H9 (cell line): Measurements from ENCODE around the gene TARS2. TPM values are rescaled to one million over a fixed set of nuclear protein-coding genes. Genes with fewer than 3 reads are reported as not detected.

Experiments used
- DNase-seq: peaks from one replicate; pipeline ENCODE4 v3.0.0-alpha.2; 2017
- H2AFZ ChIP-seq: one replicate; pipeline ENCODE4 v1.6.1; 2013; ENCODE audit warnings: mild to moderate bottlenecking, low read length, control low read depth, moderate library complexity
- H2AK5ac ChIP-seq: 2 replicates; pipeline ENCODE4 v1.6.1; 2013; ENCODE audit warnings: low read length, control low read depth, mixed read lengths; ENCODE audit not compliant: insufficient read length
- H2BK120ac ChIP-seq: one replicate; pipeline ENCODE4 v1.6.1; 2013; ENCODE audit warnings: low read depth, mild to moderate bottlenecking, low read length, control low read depth, inconsistent platforms; ENCODE audit not compliant: poor library complexity, severe bottlenecking
- H2BK12ac ChIP-seq: 2 replicates; pipeline ENCODE4 v1.6.1; 2013; ENCODE audit warnings: low read length, control low read depth, mixed read lengths, low read depth; ENCODE audit not compliant: insufficient read length
- H2BK15ac ChIP-seq: 2 replicates; pipeline ENCODE4 v1.6.1; 2013; ENCODE audit warnings: low read depth, low read length, control low read depth
- H2BK20ac ChIP-seq: one replicate; pipeline ENCODE4 v1.6.1; 2013; ENCODE audit warnings: low read depth, mild to moderate bottlenecking, low read length, control low read depth, inconsistent platforms; ENCODE audit not compliant: poor library complexity, severe bottlenecking
- H2BK5ac ChIP-seq: 2 replicates; pipeline ENCODE4 v1.6.1; 2013; ENCODE audit warnings: low read length, control low read depth, mixed read lengths; ENCODE audit not compliant: insufficient read length
- H3K14ac ChIP-seq: 2 replicates; pipeline ENCODE4 v1.6.1; 2013; ENCODE audit warnings: low read length, control low read depth; ENCODE audit not compliant: insufficient read depth
- H3K18ac ChIP-seq: 2 replicates; pipeline ENCODE4 v1.6.1; 2013; ENCODE audit warnings: low read depth, mild to moderate bottlenecking, mixed read lengths, low read length, control low read depth; ENCODE audit not compliant: insufficient read length
- H3K23ac ChIP-seq: 2 replicates; pipeline ENCODE4 v1.6.1; 2013; ENCODE audit warnings: low read length, control low read depth, mixed read lengths, low read depth; ENCODE audit not compliant: insufficient read length
- H3K23me2 ChIP-seq: 2 replicates; pipeline ENCODE4 v1.6.1; 2013; ENCODE audit warnings: low read depth, mild to moderate bottlenecking, mixed read lengths, low read length, control low read depth; ENCODE audit not compliant: insufficient read length, poor library complexity, severe bottlenecking
- H3K27ac ChIP-seq: 2 replicates; pipeline ENCODE4 v1.5.1; 2013; ENCODE audit warnings: low read length, control low read depth, mixed read lengths, low read depth; ENCODE audit not compliant: insufficient read length
- H3K27me3 ChIP-seq: 2 replicates; pipeline ENCODE4 v1.6.1; 2013; ENCODE audit warnings: low read length, control low read depth, inconsistent platforms; ENCODE audit not compliant: insufficient read depth
- H3K4ac ChIP-seq: 2 replicates; pipeline ENCODE4 v1.6.1; 2013; ENCODE audit warnings: low read depth, mild to moderate bottlenecking, control low read depth, inconsistent platforms, low read length, moderate library complexity
- H3K4me1 ChIP-seq: 2 replicates; pipeline ENCODE4 v1.6.1; 2013; ENCODE audit warnings: low read length, control low read depth, inconsistent platforms; ENCODE audit not compliant: insufficient read depth
- H3K4me2 ChIP-seq: 2 replicates; pipeline ENCODE4 v1.6.1; 2013; ENCODE audit warnings: low read length, control low read depth, mixed read lengths; ENCODE audit not compliant: insufficient read length, insufficient read depth
- H3K56ac ChIP-seq: 2 replicates; pipeline ENCODE4 v1.6.1; 2013; ENCODE audit warnings: low read depth, mild to moderate bottlenecking, mixed read lengths, low read length, control low read depth; ENCODE audit not compliant: insufficient read length
- H3K79me1 ChIP-seq: 2 replicates; pipeline ENCODE4 v1.6.1; 2013; ENCODE audit warnings: low read depth, mild to moderate bottlenecking, moderate library complexity, low read length, control low read depth, inconsistent platforms; ENCODE audit not compliant: insufficient read depth, poor library complexity, severe bottlenecking
- H3K79me2 ChIP-seq: 2 replicates; pipeline ENCODE4 v1.6.1; 2013; ENCODE audit warnings: low read length, control low read depth, inconsistent platforms; ENCODE audit not compliant: insufficient read depth
- H3K9ac ChIP-seq: 2 replicates; pipeline ENCODE4 v1.6.1; 2013; ENCODE audit warnings: low read length, control low read depth, mixed read lengths; ENCODE audit not compliant: insufficient read length; ENCODE audit errors: extremely low read depth
- H3K9me3 ChIP-seq: one replicate; pipeline ENCODE4 v1.6.1; 2013; ENCODE audit warnings: low read depth, low read length, inconsistent platforms; ENCODE audit not compliant: control insufficient read depth
- H3T11ph ChIP-seq: one replicate; pipeline ENCODE4 v1.6.1; 2013; ENCODE audit warnings: mild to moderate bottlenecking, low read length, control low read depth, inconsistent platforms
- H4K20me1 ChIP-seq: one replicate; pipeline ENCODE4 v1.6.1; 2013; ENCODE audit not compliant: control insufficient read depth, insufficient read length, insufficient read depth
- H4K5ac ChIP-seq: 2 replicates; pipeline ENCODE4 v1.6.1; 2013; ENCODE audit warnings: low read depth, mild to moderate bottlenecking, mixed read lengths, low read length, control low read depth; ENCODE audit not compliant: insufficient read length
- H4K8ac ChIP-seq: replicated peaks from 2 replicates; pipeline ENCODE4 v1.6.1; 2013; ENCODE audit warnings: low read length, control low read depth, mixed read lengths, low read depth; ENCODE audit not compliant: insufficient read length
- H4K91ac ChIP-seq: 2 replicates; pipeline ENCODE4 v1.6.1; 2013; ENCODE audit warnings: low read depth, mild to moderate bottlenecking, moderate library complexity, mixed read lengths, low read length, control low read depth; ENCODE audit not compliant: insufficient read length
- H3K27ac Mint-ChIP-seq, 3 experiments: 2 replicates in 2 of 3; 3 replicates in 1 of 3; pipeline ENCODE4 v1.8.0; 2020 to 2021; ENCODE audit warnings: mixed read lengths in 3 of 3, mild to moderate bottlenecking in 1 of 3, moderate library complexity in 1 of 3
- H3K27me3 Mint-ChIP-seq: 2 replicates; pipeline ENCODE4 v1.8.0; 2021; ENCODE audit warnings: low read depth, mild to moderate bottlenecking, moderate library complexity, mixed read lengths
- H3K36me3 Mint-ChIP-seq, 3 experiments: 2 replicates in 2 of 3; 3 replicates in 1 of 3; pipeline ENCODE4 v1.8.0; 2020 to 2021; ENCODE audit warnings: low read depth in 3 of 3, mixed read lengths in 3 of 3; ENCODE audit not compliant: insufficient read depth in 1 of 3
- H3K4me1 Mint-ChIP-seq, 2 experiments: 2 replicates each; pipeline ENCODE4 v1.8.0; 2020; ENCODE audit warnings: mixed read lengths in 2 of 2
- H3K4me3 Mint-ChIP-seq, 2 experiments: 2 replicates in 1 of 2; 3 replicates in 1 of 2; pipeline ENCODE4 v1.8.0; 2020 to 2021; ENCODE audit warnings: mild to moderate bottlenecking in 2 of 2, mixed read lengths in 2 of 2, moderate library complexity in 1 of 2
- H3K9me3 Mint-ChIP-seq, 2 experiments: 2 replicates in 1 of 2; 3 replicates in 1 of 2; pipeline ENCODE4 v1.8.0; 2020; ENCODE audit warnings: mild to moderate bottlenecking in 2 of 2, mixed read lengths in 2 of 2, moderate library complexity in 1 of 2
- WGBS: extraction: QIAGEN DNeasy Blood & Tissue Kit; methylation state at CpG from one replicate; pipeline ENCODE4 v1.1.7; 2013; ENCODE audit warnings: missing lambda C conversion rate, low lambda C conversion rate, mixed read lengths; ENCODE audit not compliant: insufficient read length; ENCODE audit errors: extremely low coverage; 5-methylcytosine and 5-hydroxymethylcytosine counted together
- total RNA-seq: library from RNA; stranded (reverse); gene quantifications from 2 replicates; pipeline ENCODE4 v1.2.1, GENCODE V29; 2021
- TF ChIP-seq, protein P1 (sequence below): fragments of 200-600 bp; sonication (generic); conservative IDR thresholded peaks from 3 replicates; pipeline ENCODE4 v1.8.0; 2021; ENCODE audit warnings: antibody characterized with exemption, mild to moderate bottlenecking

The TARS2 gene
- total RNA-seq, 1 experiment from 2014 or later = 36.5 TPM

DNA sequence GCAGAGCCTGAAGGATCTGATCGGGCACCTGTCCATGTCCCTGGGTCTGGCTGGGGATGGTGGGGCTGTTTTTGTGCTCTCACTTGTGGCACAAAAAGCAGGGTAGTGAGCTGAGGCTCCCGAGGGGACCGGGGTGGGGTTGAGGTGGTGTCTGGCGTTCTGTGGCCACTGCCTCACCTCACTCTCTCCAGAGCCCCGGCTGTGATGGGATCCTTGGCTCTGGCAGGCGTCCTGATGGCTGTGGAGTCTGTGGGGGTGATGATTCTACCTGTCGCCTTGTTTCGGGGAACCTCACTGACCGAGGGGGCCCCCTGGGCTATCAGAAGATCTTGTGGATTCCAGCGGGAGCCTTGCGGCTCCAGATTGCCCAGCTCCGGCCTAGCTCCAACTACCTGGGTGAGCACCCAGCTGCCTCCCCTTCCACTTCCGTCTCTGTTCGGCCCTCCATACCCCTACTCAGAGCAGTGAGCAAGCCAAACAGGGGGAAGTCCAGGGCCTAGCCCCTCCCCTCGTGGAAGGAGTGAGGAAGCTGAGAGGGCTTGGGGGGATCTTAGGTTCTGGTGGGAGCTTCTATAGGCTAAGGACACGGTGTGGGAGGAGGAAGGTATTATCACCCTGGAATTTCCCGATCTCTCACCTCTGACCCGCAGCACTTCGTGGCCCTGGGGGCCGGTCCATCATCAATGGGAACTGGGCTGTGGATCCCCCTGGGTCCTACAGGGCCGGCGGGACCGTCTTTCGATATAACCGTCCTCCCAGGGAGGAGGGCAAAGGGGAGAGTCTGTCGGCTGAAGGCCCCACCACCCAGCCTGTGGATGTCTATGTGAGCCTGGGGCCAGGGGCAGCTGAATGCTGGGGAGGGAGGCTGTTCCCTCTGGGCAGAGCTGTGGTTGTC is 69.0 kb downstream of the TARS2 start:
- no peak overlapping the region for H4K91ac ChIP-seq
- no peak overlapping the region for H3K27ac ChIP-seq
- H3K4me1 Mint-ChIP-seq = peaks cover 22 to 41% of the 10 kb centered on the region in 2 experiments
- peaks cover 3% of the 10 kb centered on the region; the same call in 1 of the 2 replicates for H3K4me1 ChIP-seq
- H3K79me1 ChIP-seq = no peaks in the 10 kb centered on the region
- H4K20me1 ChIP-seq = no peaks in the 10 kb centered on the region
- no peaks in the 10 kb centered on the region for H3K23me2 ChIP-seq
- H2BK20ac ChIP-seq = no peak overlapping the region
- no peak overlapping the region for H2BK5ac ChIP-seq
- no peak overlapping the region for H3K4me2 ChIP-seq
- peak overlapping the region in 2 of 3 experiments; percentile 24 to 72; a peak in 1 of 7 replicates for H3K27ac Mint-ChIP-seq
- WGBS = no CpG with 5 or more reads among the region's 26 CpGs
- no peak overlapping the region for H3K14ac ChIP-seq
- H3K9ac ChIP-seq = no peak overlapping the region
- H2BK120ac ChIP-seq = no peak overlapping the region
- H3K4me3 Mint-ChIP-seq = no peak overlapping the region
- H3T11ph ChIP-seq = no peak overlapping the region
- H3K9me3 Mint-ChIP-seq = no peaks in the 10 kb centered on the region
- peaks cover 3 to 5% (median 5%) of the 10 kb centered on the region in 3 experiments; a peak in 5 of 7 replicates for H3K36me3 Mint-ChIP-seq
- H4K8ac ChIP-seq = peak overlapping the region; percentile 67
- H3K27me3 ChIP-seq = no peaks in the 10 kb centered on the region
- H3K18ac ChIP-seq = no peak overlapping the region
- H3K9me3 ChIP-seq = no peaks in the 10 kb centered on the region
- H2AFZ ChIP-seq = no peak overlapping the region
- DNase-seq = peak; percentile 33
- peaks cover 5% of the 10 kb centered on the region for H3K27me3 Mint-ChIP-seq
- no peaks in the 10 kb centered on the region for H3K79me2 ChIP-seq
- no peak overlapping the region for H3K56ac ChIP-seq
- H2BK15ac ChIP-seq = no peak overlapping the region
- no peak overlapping the region for H2AK5ac ChIP-seq
- H2BK12ac ChIP-seq = no peak overlapping the region
- no peak overlapping the region for H3K23ac ChIP-seq
- no peak overlapping the region for H3K4ac ChIP-seq
- TF ChIP-seq, protein P1, sequence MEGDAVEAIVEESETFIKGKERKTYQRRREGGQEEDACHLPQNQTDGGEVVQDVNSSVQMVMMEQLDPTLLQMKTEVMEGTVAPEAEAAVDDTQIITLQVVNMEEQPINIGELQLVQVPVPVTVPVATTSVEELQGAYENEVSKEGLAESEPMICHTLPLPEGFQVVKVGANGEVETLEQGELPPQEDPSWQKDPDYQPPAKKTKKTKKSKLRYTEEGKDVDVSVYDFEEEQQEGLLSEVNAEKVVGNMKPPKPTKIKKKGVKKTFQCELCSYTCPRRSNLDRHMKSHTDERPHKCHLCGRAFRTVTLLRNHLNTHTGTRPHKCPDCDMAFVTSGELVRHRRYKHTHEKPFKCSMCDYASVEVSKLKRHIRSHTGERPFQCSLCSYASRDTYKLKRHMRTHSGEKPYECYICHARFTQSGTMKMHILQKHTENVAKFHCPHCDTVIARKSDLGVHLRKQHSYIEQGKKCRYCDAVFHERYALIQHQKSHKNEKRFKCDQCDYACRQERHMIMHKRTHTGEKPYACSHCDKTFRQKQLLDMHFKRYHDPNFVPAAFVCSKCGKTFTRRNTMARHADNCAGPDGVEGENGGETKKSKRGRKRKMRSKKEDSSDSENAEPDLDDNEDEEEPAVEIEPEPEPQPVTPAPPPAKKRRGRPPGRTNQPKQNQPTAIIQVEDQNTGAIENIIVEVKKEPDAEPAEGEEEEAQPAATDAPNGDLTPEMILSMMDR = no peak
- H4K5ac ChIP-seq = no peak overlapping the region
